GM21737 (cell line): ENCODE results near the gene RFX1.

ENCODE experiments used
- ATAC-seq: cut with Tn5 transposase; IDR thresholded peaks from one replicate; pipeline ENCODE4 v1.9.1; 2021; ENCODE audit warnings: mild to moderate bottlenecking, moderate library complexity; ENCODE audit not compliant: unreplicated experiment

Gene RFX1

GRCh38 chr19:13914777-13915176 is 91.3 kb downstream of the RFX1 start:
- ATAC-seq, result no peak

DNA sequence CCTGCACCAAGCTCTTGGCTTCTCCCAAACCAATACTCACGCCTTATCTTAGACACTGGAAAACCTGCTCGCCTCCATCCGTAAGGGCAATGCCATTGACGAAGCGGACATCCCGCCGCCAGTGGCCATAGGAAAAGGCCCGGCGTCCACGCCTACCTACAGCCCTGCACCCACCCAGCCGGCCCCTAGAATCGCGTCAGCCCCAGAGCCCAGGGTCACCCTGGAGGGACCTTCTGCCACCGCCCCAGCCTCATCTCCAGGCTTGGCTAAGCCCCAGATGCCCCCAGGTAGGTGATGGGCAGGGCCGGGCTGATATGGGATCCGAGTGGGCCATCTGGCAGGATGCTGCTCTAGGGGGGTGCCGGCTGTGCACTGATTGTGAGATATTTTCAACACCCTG is 92.8 kb downstream of the RFX1 start:
- no peak for ATAC-seq
